NCI-H2196 (cell line): ENCODE measurements around the gene UNC93B1.
A peak's percentile ranks its signal among the peaks of the same experiment; 100 is the strongest.
"Not testable (repeated sequence)": the region's sequence is repeated elsewhere in the genome, so short reads cannot be mapped to it uniquely, and the experiment has no call there.

ENCODE experiments used
- DNase-seq: peaks from one replicate; lab custom pipeline; 2025; ENCODE audit not compliant: unreplicated experiment; lab: John Stamatoyannopoulos, UW

UNC93B1 gene

GRCh38 chr11:68010090-68011041 lies 6.5 kb upstream of the UNC93B1 start, which contains the start of gene ALDH3B1:
TSS of gene ALDH3B1 (plus strand) at chr11:68010327. CDS start at chr11:68015298, 4,971 bp downstream.
- no peak for DNase-seq

- DNase-seq: no peak
Measured at GRCh38 chr11:68009391-68010089, 5.6 kb upstream of the UNC93B1 start.

- no peak for DNase-seq
Measured at GRCh38 chr11:68008381-68009337, 4.8 kb upstream of the UNC93B1 start.

- DNase-seq: no peak
Measured at GRCh38 chr11:68007498-68008380, 3.8 kb upstream of the UNC93B1 start.

GRCh38 chr11:68006606-68007166 lies 2.8 kb upstream of the UNC93B1 start:
- DNase-seq: no peak

- DNase-seq: no peak
Measured at GRCh38 chr11:68004551-68005335, 846 bp upstream of the UNC93B1 start.

GRCh38 chr11:68002938-68003845 lies 705 bp downstream of the UNC93B1 start:
- DNase-seq: peak; percentile 27

- no peak for DNase-seq
Measured at GRCh38 chr11:68002575-68002937, 1.3 kb downstream of the UNC93B1 start.

- DNase-seq: no peak
Measured at GRCh38 chr11:67999704-68000103, 4.2 kb downstream of the UNC93B1 start.

- DNase-seq: no peak
Measured at GRCh38 chr11:67999201-67999629, 4.7 kb downstream of the UNC93B1 start.

GRCh38 chr11:67998150-67999045 lies 5.5 kb downstream of the UNC93B1 start:
- no peak for DNase-seq

- no peak for DNase-seq
Measured at GRCh38 chr11:67997475-67997921, 6.4 kb downstream of the UNC93B1 start.

- DNase-seq: peak; percentile 27
Measured at GRCh38 chr11:67996622-67997474, 7.0 kb downstream of the UNC93B1 start.

GRCh38 chr11:67996051-67996450 lies 7.8 kb downstream of the UNC93B1 start:
- no peak for DNase-seq

GRCh38 chr11:67995579-67995978 lies 8.3 kb downstream of the UNC93B1 start:
- not testable (repeated sequence) for DNase-seq

- DNase-seq: not testable (repeated sequence)
Measured at GRCh38 chr11:67995129-67995528, 8.8 kb downstream of the UNC93B1 start.
